ENCODE data around the gene FTCD.
"Not testable (repeated sequence)": the region's sequence is repeated elsewhere in the genome, so short reads cannot be mapped to it uniquely, and the experiment has no call there.

The FTCD gene

GRCh38 chr21:46152927-46153246 is 2.5 kb downstream of the FTCD start:
- no peak for DNase-seq

GRCh38 chr21:46151989-46152926 is 3.1 kb downstream of the FTCD start:
- no peak for DNase-seq

- DNase-seq: no peak
Observed at GRCh38 chr21:46151261-46151988, 4.0 kb downstream of the FTCD start.

GRCh38 chr21:46150491-46151121 is 4.8 kb downstream of the FTCD start:
- no peak for DNase-seq

- DNase-seq: no peak
Observed at GRCh38 chr21:46150073-46150472, 5.3 kb downstream of the FTCD start.

- DNase-seq: no peak
Observed at GRCh38 chr21:46149205-46149901, 6.0 kb downstream of the FTCD start.

GRCh38 chr21:46148106-46148505 is 7.3 kb downstream of the FTCD start:
- no peak for DNase-seq

- DNase-seq: peak; percentile 72
Observed at GRCh38 chr21:46147429-46147828, 8.0 kb downstream of the FTCD start.

GRCh38 chr21:46146856-46147255 is 8.5 kb downstream of the FTCD start:
- DNase-seq: no peak

GRCh38 chr21:46145840-46146691 is 9.3 kb downstream of the FTCD start:
- DNase-seq: no peak

- no peak for DNase-seq
Observed at GRCh38 chr21:46145159-46145839, 10.1 kb downstream of the FTCD start.

- peak; percentile 51 for DNase-seq
Observed at GRCh38 chr21:46144464-46145070, 10.8 kb downstream of the FTCD start.

- DNase-seq: peak; percentile 35
Observed at GRCh38 chr21:46142582-46143473, 12.6 kb downstream of the FTCD start.

- no peak for DNase-seq
Observed at GRCh38 chr21:46141767-46142581, 13.4 kb downstream of the FTCD start.

- not testable (repeated sequence) for DNase-seq
Observed at GRCh38 chr21:46140352-46141003, 14.9 kb downstream of the FTCD start.

GRCh38 chr21:46139686-46140085 is 15.7 kb downstream of the FTCD start:
- no peak for DNase-seq

- DNase-seq: no peak
Observed at GRCh38 chr21:46138383-46138970, 16.9 kb downstream of the FTCD start.

- DNase-seq: no peak
Observed at GRCh38 chr21:46137908-46138307, 17.5 kb downstream of the FTCD start.
